Parathyroid adenoma (tissue), 2 donors: ENCODE data around the gene CDR2L.

Experiments used
- H2AFZ ChIP-seq: fragments of 300-600 bp; sonication (generic); one replicate; pipeline ENCODE4 v1.7.0; 2017; ENCODE audit warnings: antibody characterized with exemption, mild to moderate bottlenecking
- H3K27ac ChIP-seq: fragments of 300-600 bp; sonication (generic); one replicate; pipeline ENCODE4 v1.7.0; 2017
- H3K27me3 ChIP-seq: fragments of 300-600 bp; sonication (generic); one replicate; pipeline ENCODE4 v1.7.0; 2017; ENCODE audit warnings: low read length; ENCODE audit not compliant: control insufficient read depth, insufficient read depth
- H3K36me3 ChIP-seq: fragments of 300-600 bp; sonication (generic); one replicate; pipeline ENCODE4 v1.7.0; 2017; ENCODE audit warnings: low read length; ENCODE audit not compliant: control insufficient read depth, insufficient read depth
- H3K4me1 ChIP-seq: fragments of 300-600 bp; sonication (generic); one replicate; pipeline ENCODE4 v1.7.0; 2017; ENCODE audit warnings: control low read depth
- H3K4me2 ChIP-seq: fragments of 300-600 bp; sonication (generic); one replicate; pipeline ENCODE4 v1.7.0; 2017; ENCODE audit warnings: low read length
- H3K4me3 ChIP-seq: fragments of 300-600 bp; sonication (generic); one replicate; pipeline ENCODE4 v1.7.0; 2017; ENCODE audit warnings: low read depth, low read length
- H3K79me2 ChIP-seq: fragments of 300-600 bp; sonication (generic); one replicate; pipeline ENCODE4 v1.7.0; 2017; ENCODE audit warnings: control low read depth
- H3K9ac ChIP-seq: fragments of 300-600 bp; sonication (generic); one replicate; pipeline ENCODE4 v1.7.0; 2017; ENCODE audit warnings: mild to moderate bottlenecking
- H3K9me3 ChIP-seq: fragments of 300-600 bp; sonication (generic); one replicate; pipeline ENCODE4 v1.7.0; 2017; ENCODE audit warnings: low read length; ENCODE audit not compliant: control insufficient read depth
- CTCF ChIP-seq: fragments of 300-600 bp; sonication (generic); IDR thresholded peaks from one replicate; pipeline ENCODE4 v1.7.0; 2017; ENCODE audit warnings: antibody characterized with exemption, mild to moderate bottlenecking
- donor health status: primary hyperparathyroidism.

The CDR2L gene

GRCh38 chr17:74986206-74986576 is 1.2 kb upstream of the CDR2L start:
- H3K36me3 ChIP-seq = no peaks in the 10 kb centered on the region
- H3K4me1 ChIP-seq = peaks cover 19% of the 10 kb centered on the region
- no peak overlapping the region for H2AFZ ChIP-seq
- no peaks in the 10 kb centered on the region for H3K9me3 ChIP-seq
- H3K27me3 ChIP-seq = no peaks in the 10 kb centered on the region
- H3K4me2 ChIP-seq = no peak overlapping the region
- no peak overlapping the region for H3K27ac ChIP-seq
- H3K79me2 ChIP-seq = no peaks in the 10 kb centered on the region
- H3K4me3 ChIP-seq = no peak overlapping the region
- no peak for TF ChIP-seq CTCF
- no peak overlapping the region for H3K9ac ChIP-seq

GRCh38 chr17:74987909-74988711 is 678 bp downstream of the CDR2L start:
- Histone ChIP-seq H3K79me2 (no peaks in the 10 kb centered on the region), H3K4me3 (peak overlapping the region; percentile 63), H3K9ac (no peak overlapping the region), H3K27ac (peak overlapping the region; percentile 85), H3K4me2 (peak overlapping the region; percentile 92), H3K36me3 (no peaks in the 10 kb centered on the region), H3K27me3 (no peaks in the 10 kb centered on the region), H3K9me3 (no peaks in the 10 kb centered on the region), H3K4me1 (peaks cover 11% of the 10 kb centered on the region), H2AFZ (peak overlapping the region; percentile 94)
- TF ChIP-seq CTCF = peak; percentile 42

- H3K27ac ChIP-seq = no peak overlapping the region
- H3K9ac ChIP-seq = no peak overlapping the region
- no peaks in the 10 kb centered on the region for H3K36me3 ChIP-seq
- no peaks in the 10 kb centered on the region for H3K9me3 ChIP-seq
- no peak overlapping the region for H2AFZ ChIP-seq
- H3K4me3 ChIP-seq = no peak overlapping the region
- H3K4me1 ChIP-seq = peaks cover 11% of the 10 kb centered on the region
- no peak overlapping the region for H3K4me2 ChIP-seq
- H3K79me2 ChIP-seq = no peaks in the 10 kb centered on the region
- no peaks in the 10 kb centered on the region for H3K27me3 ChIP-seq
- TF ChIP-seq CTCF = no peak
These were observed 3.2 kb downstream of the CDR2L start for GRCh38 chr17:74990581-74991105.

- Histone ChIP-seq H3K4me1 (peaks cover 8% of the 10 kb centered on the region), H3K9ac (no peak overlapping the region), H3K36me3 (no peaks in the 10 kb centered on the region), H3K79me2 (peaks cover 1% of the 10 kb centered on the region), H3K27ac (no peak overlapping the region), H3K4me2 (peak overlapping the region; percentile 39), H3K4me3 (no peak overlapping the region), H2AFZ (no peak overlapping the region), H3K9me3 (no peaks in the 10 kb centered on the region), H3K27me3 (no peaks in the 10 kb centered on the region)
- TF ChIP-seq CTCF = no peak
These were observed 4.8 kb downstream of the CDR2L start for GRCh38 chr17:74992223-74992622.

- TF ChIP-seq CTCF = no peak
- H3K4me2 ChIP-seq = no peak overlapping the region
- H3K36me3 ChIP-seq = no peaks in the 10 kb centered on the region
- H3K4me1 ChIP-seq = no peaks in the 10 kb centered on the region
- no peak overlapping the region for H2AFZ ChIP-seq
- no peak overlapping the region for H3K27ac ChIP-seq
- no peak overlapping the region for H3K4me3 ChIP-seq
- peaks cover 3% of the 10 kb centered on the region for H3K79me2 ChIP-seq
- no peak overlapping the region for H3K9ac ChIP-seq
- H3K9me3 ChIP-seq = no peaks in the 10 kb centered on the region
- no peaks in the 10 kb centered on the region for H3K27me3 ChIP-seq
These were observed 7.0 kb downstream of the CDR2L start for GRCh38 chr17:74994440-74994839.
